K562 (cell line): ENCODE results near the gene LIN28B. TPM values are rescaled to one million over a fixed set of nuclear protein-coding genes. Genes with fewer than 3 reads are reported as not detected.

ENCODE experiments used
- CEBPZ ChIP-seq: fragments of 150-350 bp; IDR thresholded peaks from 2 replicates; pipeline ENCODE4 v1.6.1; 2014; ENCODE audit warnings: low read depth, mild to moderate bottlenecking, low read length, borderline replicate concordance
- EP400 ChIP-seq: fragments of 450-650 bp; IDR thresholded peaks from 2 replicates; pipeline ENCODE4 v1.6.1; 2017; ENCODE audit warnings: antibody characterized with exemption, mild to moderate bottlenecking, moderate library complexity
- FOSL1 ChIP-seq: fragments of 200-800 bp; sonication (Bioruptor generic); conservative IDR thresholded peaks from 2 replicates; pipeline ENCODE4 v1.6.1; 2016; ENCODE audit warnings: missing genetic modification characterization, missing compliant biosample characterization
- HNRNPLL ChIP-seq: fragments of 200-400 bp; formaldehyde crosslinking; IDR thresholded peaks from 2 replicates; pipeline ENCODE4 v1.6.1; 2017; ENCODE audit warnings: low read length, low read depth, mild to moderate bottlenecking; ENCODE audit not compliant: poor library complexity, severe bottlenecking
- KLF1 ChIP-seq: fragments of 450-650 bp; IDR thresholded peaks from 2 replicates; pipeline ENCODE4 v1.6.1; 2016; ENCODE audit warnings: missing genetic modification characterization, missing compliant biosample characterization
- MXI1 ChIP-seq: IDR thresholded peaks from 2 replicates; pipeline ENCODE4 v1.6.1; 2011; ENCODE audit warnings: low read depth, mild to moderate bottlenecking, improper control_type of control experiment, low read length
- NEUROD1 ChIP-seq: fragments of 150-350 bp; IDR thresholded peaks from 2 replicates; pipeline ENCODE4 v1.6.1; 2014; ENCODE audit warnings: borderline replicate concordance, low read length, low read depth; ENCODE audit not compliant: partially characterized antibody
- NRF1 ChIP-seq, 2 experiments: fragments of 450-650 bp; IDR thresholded peaks in 1 of 2; conservative IDR thresholded peaks in 1 of 2; 2 replicates each; pipeline ENCODE4 v1.6.1; 2014; ENCODE audit warnings: mild to moderate bottlenecking in 2 of 2
- PRMT5 ChIP-seq: sonication (generic); formaldehyde crosslinking; IDR thresholded peaks from 2 replicates; pipeline ENCODE4 v1.5.0; 2020; ENCODE audit warnings: missing genetic modification reagents
- RBM15 ChIP-seq: fragments of 200-400 bp; formaldehyde crosslinking; IDR thresholded peaks from 2 replicates; pipeline ENCODE4 v1.6.1; 2018; ENCODE audit warnings: mild to moderate bottlenecking, low read length, moderate library complexity; ENCODE audit not compliant: insufficient read depth
- SMAD4 ChIP-seq: fragments of 250-450 bp; sonication (Bioruptor Pico); conservative IDR thresholded peaks from 2 replicates; pipeline ENCODE4 v1.8.0; 2021; ENCODE audit warnings: inconsistent platforms, mild to moderate bottlenecking, moderate library complexity
- SNRNP70 ChIP-seq: fragments of 200-400 bp; formaldehyde crosslinking; optimal IDR thresholded peaks from 2 replicates; pipeline ENCODE3; 2017; ENCODE audit warnings: low read depth, low read length
- SRSF3 ChIP-seq: fragments of 200-400 bp; formaldehyde crosslinking; IDR thresholded peaks from 2 replicates; pipeline ENCODE4 v1.6.1; 2016; ENCODE audit warnings: mild to moderate bottlenecking, low read length, moderate library complexity; ENCODE audit not compliant: insufficient read depth
- ZBTB2 ChIP-seq: fragments of 450-650 bp; IDR thresholded peaks from 2 replicates; pipeline ENCODE4 v1.6.1; 2016; ENCODE audit warnings: antibody characterized with exemption
- ZC3H11A ChIP-seq: IDR thresholded peaks from 2 replicates; pipeline ENCODE4 v1.6.1; 2012; ENCODE audit warnings: low read depth, low read length, improper control_type of control experiment
- ZNF395 ChIP-seq: fragments of 200-800 bp; sonication (Bioruptor generic); IDR thresholded peaks from 2 replicates; pipeline ENCODE4 v1.6.1; 2017; ENCODE audit warnings: missing genetic modification characterization, missing compliant biosample characterization
- ZNF408 ChIP-seq: fragments of 250-450 bp; sonication (Bioruptor Pico); IDR thresholded peaks from 2 replicates; pipeline ENCODE4 v1.4.0; 2020; ENCODE audit warnings: low read depth, mild to moderate bottlenecking, moderate library complexity
- ZNF507 ChIP-seq: conservative IDR thresholded peaks from 2 replicates; pipeline ENCODE4 v1.6.1; 2017; ENCODE audit warnings: missing genetic modification characterization, missing compliant biosample characterization
- ZNF740 ChIP-seq, 3 experiments: fragments of 200-800 bp in 1 of 3; sonication (Bioruptor generic) in 1 of 3; sonication (generic) in 1 of 3; formaldehyde crosslinking in 1 of 3; IDR thresholded peaks; 2 replicates each; pipeline versions ENCODE4 v1.6.1 to v1.8.0; 2016 to 2022; ENCODE audit warnings: mild to moderate bottlenecking in 2 of 3, missing compliant biosample characterization in 2 of 3, missing genetic modification characterization in 2 of 3, missing genetic modification reagents in 1 of 3
- polyA plus RNA-seq, 8 experiments: library from polyadenylated mRNA; depleted of rRNA in 4 of 8; stranded (reverse) in 5 of 8; unstranded in 3 of 8; fragments of >200 nt; fragmentation: Nextera tagmentation in 2 of 8; fragmentation: Illumina TruSeq in 1 of 8; extraction: Ambion mirVana in 2 of 8; extraction: Trizol in 1 of 8; gene quantifications; 2 replicates each; pipeline versions ENCODE4 v1.2.1 to v1.2.3, GENCODE V29; 2011 to 2014; ENCODE audit warnings: inconsistent platforms in 1 of 8, missing spikeins in 1 of 8
- total RNA-seq, 7 experiments: library from RNA; depleted of rRNA in 6 of 7; stranded (reverse); fragments of >200 nt in 6 of 7; fragmentation: Illumina TruSeq in 2 of 7; extraction: Trizol in 2 of 7; gene quantifications; 2 replicates each; pipeline versions ENCODE4 v1.2.1 to v1.2.3, GENCODE V29; 2011 to 2021; ENCODE audit warnings: low replicate concordance in 1 of 7

LIN28B gene
- total and polyA plus RNA-seq, 9 of the 15 experiments (the other 6 are each of a cell fraction or from before 2014, with no cell fraction given), result 20.9 to 77.3 (median 42.1) TPM

GRCh38 chr6:104957301-104958177 is 632 bp downstream of the LIN28B start (continued):
- 0 out of 2 replicates have a peak, but pooled peaks have one; percentile 41 for TF ChIP-seq ZNF740 (CRISPR knock-in tag; IDR thresholded peaks at IDR 0.05)
- peak in 1 of 2 experiments; percentile 48; a peak in 1 of 4 replicates for TF ChIP-seq ZNF740 (tag; IDR thresholded peaks at IDR 0.05)
- no peak for TF ChIP-seq CEBPZ
- no peak for TF ChIP-seq RBM15
- TF ChIP-seq ZNF507 (tag), result no peak
- no peak for TF ChIP-seq KLF1 (tag)
- TF ChIP-seq NRF1 (conservative IDR thresholded peaks at IDR 0.05 in 1 of 2, IDR thresholded peaks at IDR 0.05 in 1 of 2), result no peak
- TF ChIP-seq HNRNPLL, result no peak
- no peak for TF ChIP-seq ZC3H11A
- no peak for TF ChIP-seq SNRNP70
- TF ChIP-seq NEUROD1, result peak; percentile 18
- TF ChIP-seq ZNF395 (CRISPR knock-in tag), result no peak
- no peak for TF ChIP-seq PRMT5 (CRISPR knock-in tag)
- no peak for TF ChIP-seq SRSF3
- peak; percentile 89 for TF ChIP-seq EP400
- no peak for TF ChIP-seq FOSL1
- TF ChIP-seq SMAD4 (CRISPR knock-in tag), result no peak; the same call in 1 of the 2 replicates
- TF ChIP-seq MXI1, result peak; percentile 60; the same call in 1 of the 2 replicates
- no peak for TF ChIP-seq ZNF408 (CRISPR knock-in tag)
- TF ChIP-seq ZBTB2, result no peak
